ENCODE data around the gene TRIP12.
A peak's percentile ranks its signal among the peaks of the same experiment; 100 is the strongest.
"Not testable (repeated sequence)": the region's sequence is repeated elsewhere in the genome, so short reads cannot be mapped to it uniquely, and the experiment has no call there.

Gene TRIP12

GRCh38 chr2:229852565-229852964 is 69.2 kb downstream of the TRIP12 start:
- Mint-ChIP-seq H3K9me3 (peaks cover 7% of the 10 kb centered on the region), H3K4me3 (no peak overlapping the region), H3K27me3 (ENCODE audit: low read depth, poor library complexity) (no peaks in the 10 kb centered on the region), H3K27ac (no peak overlapping the region), H3K36me3 (ENCODE audit: low read depth) (peaks cover 86% of the 10 kb centered on the region), H3K4me1 (peaks cover 7% of the 10 kb centered on the region)
- no peak for DNase-seq
- TF ChIP-seq CTCF (IDR thresholded peaks at IDR 0.05), result no peak

GRCh38 chr2:229851870-229852269 is 69.9 kb downstream of the TRIP12 start:
- peaks cover 7% of the 10 kb centered on the region for H3K9me3 Mint-ChIP-seq
- TF ChIP-seq CTCF (IDR thresholded peaks at IDR 0.05), result no peak
- H3K4me1 Mint-ChIP-seq, result peaks cover 7% of the 10 kb centered on the region
- H3K36me3 Mint-ChIP-seq (ENCODE audit: low read depth), result peaks cover 81% of the 10 kb centered on the region
- no peak overlapping the region for H3K4me3 Mint-ChIP-seq
- no peaks in the 10 kb centered on the region for H3K27me3 Mint-ChIP-seq (ENCODE audit: low read depth, poor library complexity)
- no peak for DNase-seq
- peak overlapping the region; percentile 16 for H3K27ac Mint-ChIP-seq

- not testable (repeated sequence) for DNase-seq; H3K27me3 Mint-ChIP-seq (ENCODE audit: low read depth, poor library complexity); H3K27ac Mint-ChIP-seq; H3K9me3 Mint-ChIP-seq; H3K4me1 Mint-ChIP-seq; H3K4me3 Mint-ChIP-seq
- H3K36me3 Mint-ChIP-seq (ENCODE audit: low read depth), result peaks cover 76% of the 10 kb centered on the region
Measured at GRCh38 chr2:229850355-229851275, 71.2 kb downstream of the TRIP12 start.

GRCh38 chr2:229849073-229849472 is 72.7 kb downstream of the TRIP12 start:
- TF ChIP-seq CTCF (IDR thresholded peaks at IDR 0.05), result no peak
- Mint-ChIP-seq H3K36me3 (ENCODE audit: low read depth) (peaks cover 73% of the 10 kb centered on the region), H3K4me1 (peaks cover 7% of the 10 kb centered on the region), H3K27me3 (ENCODE audit: low read depth, poor library complexity) (no peaks in the 10 kb centered on the region), H3K27ac (no peak overlapping the region), H3K4me3 (no peak overlapping the region), H3K9me3 (peaks cover 7% of the 10 kb centered on the region)
- no peak for DNase-seq

GRCh38 chr2:229843613-229844012 is 78.2 kb downstream of the TRIP12 start:
- peaks cover 7% of the 10 kb centered on the region for H3K4me1 Mint-ChIP-seq
- peaks cover 61% of the 10 kb centered on the region for H3K36me3 Mint-ChIP-seq (ENCODE audit: low read depth)
- no peak for TF ChIP-seq CTCF (IDR thresholded peaks at IDR 0.05)
- H3K27ac Mint-ChIP-seq, result peak overlapping the region; percentile 95
- no peaks in the 10 kb centered on the region for H3K27me3 Mint-ChIP-seq (ENCODE audit: low read depth, poor library complexity)
- no peak overlapping the region for H3K4me3 Mint-ChIP-seq
- no peaks in the 10 kb centered on the region for H3K9me3 Mint-ChIP-seq
- DNase-seq, result no peak

GRCh38 chr2:229838729-229839128 is 83.1 kb downstream of the TRIP12 start:
- H3K36me3 Mint-ChIP-seq (ENCODE audit: low read depth), result peaks cover 51% of the 10 kb centered on the region
- no peaks in the 10 kb centered on the region for H3K27me3 Mint-ChIP-seq (ENCODE audit: low read depth, poor library complexity)
- DNase-seq, result no peak
- H3K9me3 Mint-ChIP-seq, result no peaks in the 10 kb centered on the region
- H3K4me3 Mint-ChIP-seq, result no peak overlapping the region
- no peak overlapping the region for H3K27ac Mint-ChIP-seq
- no peaks in the 10 kb centered on the region for H3K4me1 Mint-ChIP-seq
- no peak for TF ChIP-seq CTCF (IDR thresholded peaks at IDR 0.05)
